Spleen (tissue), 7 donors: ENCODE data around the gene TMC1.

Experiments
- POLR2A ChIP-seq, 3 donors: fragments of 450-650 bp; IDR thresholded peaks; one replicate each; pipeline ENCODE4 v1.5.1; 2017; ENCODE audit warnings: antibody characterized with exemption in 3 of 3, mild to moderate bottlenecking in 1 of 3
- POLR2AphosphoS5 ChIP-seq, 3 donors: sonication (generic); formaldehyde crosslinking; IDR thresholded peaks; one replicate each; pipeline ENCODE4 v1.5.1; 2017; ENCODE audit warnings: antibody characterized with exemption in 3 of 3
- TF ChIP-seq, protein P1 (sequence below), 11 experiments: fragments of 200-600 bp in 7 of 11; fragments of 450-650 bp in 4 of 11; sonication (generic) in 4 of 11; IDR thresholded peaks in 8 of 11; conservative IDR thresholded peaks in 3 of 11; 1 replicate in 7 of 11; 2 replicates in 4 of 11; pipeline versions ENCODE4 v1.4.0 to v1.8.0; 2016 to 2021; ENCODE audit warnings: antibody characterized with exemption in 11 of 11, inconsistent platforms in 4 of 11, mild to moderate bottlenecking in 1 of 11
- donor health status: DM: no; HTN: no; CAD: no; lungs with moderate emphysema.
- donor health status: DM: no; HTN: no; CAD: no.
- donor health status: DM: no; HTN: no; CAD: no.

GRCh38 chr9:72687331-72687730 is 165.9 kb downstream of the TMC1 start:
- TF ChIP-seq, protein P1, sequence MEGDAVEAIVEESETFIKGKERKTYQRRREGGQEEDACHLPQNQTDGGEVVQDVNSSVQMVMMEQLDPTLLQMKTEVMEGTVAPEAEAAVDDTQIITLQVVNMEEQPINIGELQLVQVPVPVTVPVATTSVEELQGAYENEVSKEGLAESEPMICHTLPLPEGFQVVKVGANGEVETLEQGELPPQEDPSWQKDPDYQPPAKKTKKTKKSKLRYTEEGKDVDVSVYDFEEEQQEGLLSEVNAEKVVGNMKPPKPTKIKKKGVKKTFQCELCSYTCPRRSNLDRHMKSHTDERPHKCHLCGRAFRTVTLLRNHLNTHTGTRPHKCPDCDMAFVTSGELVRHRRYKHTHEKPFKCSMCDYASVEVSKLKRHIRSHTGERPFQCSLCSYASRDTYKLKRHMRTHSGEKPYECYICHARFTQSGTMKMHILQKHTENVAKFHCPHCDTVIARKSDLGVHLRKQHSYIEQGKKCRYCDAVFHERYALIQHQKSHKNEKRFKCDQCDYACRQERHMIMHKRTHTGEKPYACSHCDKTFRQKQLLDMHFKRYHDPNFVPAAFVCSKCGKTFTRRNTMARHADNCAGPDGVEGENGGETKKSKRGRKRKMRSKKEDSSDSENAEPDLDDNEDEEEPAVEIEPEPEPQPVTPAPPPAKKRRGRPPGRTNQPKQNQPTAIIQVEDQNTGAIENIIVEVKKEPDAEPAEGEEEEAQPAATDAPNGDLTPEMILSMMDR (IDR thresholded peaks at IDR 0.05 in 8 of 11, conservative IDR thresholded peaks at IDR 0.05 in 3 of 11): no peak
- TF ChIP-seq POLR2A (IDR thresholded peaks at IDR 0.05): no peak
- TF ChIP-seq POLR2AphosphoS5 (IDR thresholded peaks at IDR 0.05): no peak
